ENCODE measurements around the gene MSANTD1. TPM values are rescaled to one million over a fixed set of nuclear protein-coding genes. Genes with fewer than 3 reads are reported as not detected.

The MSANTD1 gene
- total RNA-seq, 1 experiment from 2014 or later = 0.95 TPM

- POLR2A ChIA-PET = no interaction called here
- Histone ChIP-seq H3K36me3 (ENCODE audit: control insufficient read depth, insufficient read depth, low read length) (no peaks in the 10 kb centered on the region), H3K9me3 (no peaks in the 10 kb centered on the region), H3K4me1 (no peaks in the 10 kb centered on the region), H3K4me3 (ENCODE audit: low read depth, low read length) (no peak overlapping the region), H3K27me3 (replicated peaks; ENCODE audit: control insufficient read depth, insufficient read depth, low read length) (no peaks in the 10 kb centered on the region)
- Mint-ChIP-seq H3K9me3 (ENCODE audit: unreplicated experiment) (no peaks in the 10 kb centered on the region), H3K4me3 (ENCODE audit: unreplicated experiment) (no peak overlapping the region), H3K27me3 (ENCODE audit: insufficient read depth, unreplicated experiment) (no peaks in the 10 kb centered on the region), H3K27ac (ENCODE audit: unreplicated experiment) (no peak overlapping the region), H3K36me3 (ENCODE audit: insufficient read depth, unreplicated experiment) (no peaks in the 10 kb centered on the region), H3K4me1 (ENCODE audit: low read depth, unreplicated experiment) (no peaks in the 10 kb centered on the region)
- DNase-seq = peak in 1 of 2 experiments; percentile 20
- intact Hi-C loops (cut with micrococcal nuclease; ENCODE audit: unreplicated experiment) = no loop called here
- BruUV-seq (replicated peaks) = no TSS peak
- CTCF ChIA-PET = no interaction called here
- no peak for TF ChIP-seq CTCF (IDR thresholded peaks at IDR 0.05; ENCODE audit: insufficient read depth in 1 of 2, low read depth in 1 of 2, low read length in 1 of 2, severe bottlenecking in 1 of 2, unreplicated experiment in 1 of 2)
Measured at GRCh38 chr4:3251691-3252479, 2.9 kb downstream of the MSANTD1 start.

- Mint-ChIP-seq H3K9me3 (ENCODE audit: unreplicated experiment) (no peaks in the 10 kb centered on the region), H3K27me3 (ENCODE audit: insufficient read depth, unreplicated experiment) (no peaks in the 10 kb centered on the region), H3K36me3 (ENCODE audit: insufficient read depth, unreplicated experiment) (no peaks in the 10 kb centered on the region), H3K4me3 (ENCODE audit: unreplicated experiment) (no peak overlapping the region), H3K27ac (ENCODE audit: unreplicated experiment) (no peak overlapping the region), H3K4me1 (ENCODE audit: low read depth, unreplicated experiment) (no peaks in the 10 kb centered on the region)
- no peak for TF ChIP-seq CTCF (IDR thresholded peaks at IDR 0.05; ENCODE audit: insufficient read depth in 1 of 2, low read depth in 1 of 2, low read length in 1 of 2, severe bottlenecking in 1 of 2, unreplicated experiment in 1 of 2)
- no peak overlapping the region for H3K4me3 ChIP-seq (ENCODE audit: low read depth, low read length)
- no peaks in the 10 kb centered on the region for H3K36me3 ChIP-seq (ENCODE audit: control insufficient read depth, insufficient read depth, low read length)
- CTCF ChIA-PET = no interaction called here
- no peaks in the 10 kb centered on the region for H3K27me3 ChIP-seq (replicated peaks; ENCODE audit: control insufficient read depth, insufficient read depth, low read length)
- POLR2A ChIA-PET = interaction anchor here (0.6 kb wide), 1 partner anchor 210 kb away, joined by 3 read pairs; no protein-coding TSS in a partner anchor
- no TSS peak for BruUV-seq (replicated peaks)
- no peak for DNase-seq
- no peaks in the 10 kb centered on the region for H3K4me1 ChIP-seq
- intact Hi-C loops (cut with micrococcal nuclease; ENCODE audit: unreplicated experiment) = no loop called here
- no peaks in the 10 kb centered on the region for H3K9me3 ChIP-seq
Measured at GRCh38 chr4:3252480-3252828, 3.5 kb downstream of the MSANTD1 start.

GRCh38 chr4:3252831-3253641 is 4.1 kb downstream of the MSANTD1 start:
- DNase-seq = peak in 1 of 2 experiments; percentile 20
- H3K27me3 Mint-ChIP-seq (ENCODE audit: insufficient read depth, unreplicated experiment) = no peaks in the 10 kb centered on the region
- Histone ChIP-seq H3K9me3 (no peaks in the 10 kb centered on the region), H3K27me3 (replicated peaks; ENCODE audit: control insufficient read depth, insufficient read depth, low read length) (no peaks in the 10 kb centered on the region), H3K36me3 (ENCODE audit: control insufficient read depth, insufficient read depth, low read length) (no peaks in the 10 kb centered on the region), H3K4me3 (ENCODE audit: low read depth, low read length) (no peak overlapping the region), H3K4me1 (no peaks in the 10 kb centered on the region)
- intact Hi-C loops (cut with micrococcal nuclease; ENCODE audit: unreplicated experiment) = no loop called here
- CTCF ChIA-PET = no interaction called here
- no peak for TF ChIP-seq CTCF (IDR thresholded peaks at IDR 0.05; ENCODE audit: insufficient read depth in 1 of 2, low read depth in 1 of 2, low read length in 1 of 2, severe bottlenecking in 1 of 2, unreplicated experiment in 1 of 2)
- H3K9me3 Mint-ChIP-seq (ENCODE audit: unreplicated experiment) = no peaks in the 10 kb centered on the region
- H3K4me1 Mint-ChIP-seq (ENCODE audit: low read depth, unreplicated experiment) = no peaks in the 10 kb centered on the region
- POLR2A ChIA-PET = interaction anchor here (0.6 kb wide), 1 partner anchor 210 kb away, joined by 3 read pairs; no protein-coding TSS in a partner anchor
- H3K4me3 Mint-ChIP-seq (ENCODE audit: unreplicated experiment) = no peak overlapping the region
- H3K36me3 Mint-ChIP-seq (ENCODE audit: insufficient read depth, unreplicated experiment) = no peaks in the 10 kb centered on the region
- no TSS peak for BruUV-seq (replicated peaks)
- no peak overlapping the region for H3K27ac Mint-ChIP-seq (ENCODE audit: unreplicated experiment)

Data from Caco-2 (cell line).